Neural progenitor cell (in vitro differentiated cells): ENCODE results near the gene LMF1.

Experiments used
- EZH2 ChIP-seq: fragments of 200-600 bp; sonication (generic); IDR thresholded peaks from 2 replicates; pipeline ENCODE4 v1.6.1; 2017; ENCODE audit warnings: antibody characterized with exemption, mild to moderate bottlenecking, moderate library complexity
- TF ChIP-seq, protein P1 (sequence below): fragments of 200-600 bp; sonication (generic); IDR thresholded peaks from 2 replicates; pipeline ENCODE4 v1.5.1; 2017; ENCODE audit warnings: antibody characterized with exemption, mild to moderate bottlenecking

DNA sequence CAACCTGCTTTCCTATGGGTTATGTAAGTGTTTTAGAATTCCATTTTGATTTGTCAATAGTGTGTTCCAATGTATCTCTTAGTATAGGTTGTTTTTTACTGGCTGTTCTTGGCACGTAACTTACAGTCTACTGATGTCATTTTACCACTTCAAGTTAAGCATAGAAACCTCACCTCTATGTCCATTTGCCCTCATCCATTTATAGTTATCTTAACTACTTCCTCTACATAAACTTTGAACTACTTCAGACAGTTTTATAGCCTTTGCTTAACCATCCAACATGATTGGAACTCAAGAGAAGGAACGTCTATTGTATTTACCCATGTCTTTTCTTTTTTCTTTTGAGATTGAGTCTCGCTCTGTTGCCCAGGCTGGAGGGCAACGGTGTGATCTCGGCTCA is 105.8 kb downstream of the LMF1 start:
- TF ChIP-seq, protein P1, sequence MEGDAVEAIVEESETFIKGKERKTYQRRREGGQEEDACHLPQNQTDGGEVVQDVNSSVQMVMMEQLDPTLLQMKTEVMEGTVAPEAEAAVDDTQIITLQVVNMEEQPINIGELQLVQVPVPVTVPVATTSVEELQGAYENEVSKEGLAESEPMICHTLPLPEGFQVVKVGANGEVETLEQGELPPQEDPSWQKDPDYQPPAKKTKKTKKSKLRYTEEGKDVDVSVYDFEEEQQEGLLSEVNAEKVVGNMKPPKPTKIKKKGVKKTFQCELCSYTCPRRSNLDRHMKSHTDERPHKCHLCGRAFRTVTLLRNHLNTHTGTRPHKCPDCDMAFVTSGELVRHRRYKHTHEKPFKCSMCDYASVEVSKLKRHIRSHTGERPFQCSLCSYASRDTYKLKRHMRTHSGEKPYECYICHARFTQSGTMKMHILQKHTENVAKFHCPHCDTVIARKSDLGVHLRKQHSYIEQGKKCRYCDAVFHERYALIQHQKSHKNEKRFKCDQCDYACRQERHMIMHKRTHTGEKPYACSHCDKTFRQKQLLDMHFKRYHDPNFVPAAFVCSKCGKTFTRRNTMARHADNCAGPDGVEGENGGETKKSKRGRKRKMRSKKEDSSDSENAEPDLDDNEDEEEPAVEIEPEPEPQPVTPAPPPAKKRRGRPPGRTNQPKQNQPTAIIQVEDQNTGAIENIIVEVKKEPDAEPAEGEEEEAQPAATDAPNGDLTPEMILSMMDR = no peak
- no peak for TF ChIP-seq EZH2
